ENCODE results near the gene DLX5.

GRCh38 chr7:97009753-97010732, 14.6 kb downstream of the DLX5 start:
- TF ChIP-seq USF2 (CRISPR knock-in tag; IDR thresholded peaks at IDR 0.05) = no peak
- TF ChIP-seq, protein P1, sequence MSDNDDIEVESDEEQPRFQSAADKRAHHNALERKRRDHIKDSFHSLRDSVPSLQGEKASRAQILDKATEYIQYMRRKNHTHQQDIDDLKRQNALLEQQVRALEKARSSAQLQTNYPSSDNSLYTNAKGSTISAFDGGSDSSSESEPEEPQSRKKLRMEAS (CRISPR knock-in tag; IDR thresholded peaks at IDR 0.05) = no peak
- TF ChIP-seq CTCF (IDR thresholded peaks at IDR 0.05) = no peak
- no peak for TF ChIP-seq ZNF121 (CRISPR knock-in tag; IDR thresholded peaks at IDR 0.05)
- TF ChIP-seq ZNF317 (CRISPR knock-in tag; IDR thresholded peaks at IDR 0.05; ENCODE audit: borderline replicate concordance, low read depth) = no peak
- TF ChIP-seq SMAD4 (CRISPR knock-in tag; IDR thresholded peaks at IDR 0.05) = no peak
- no peak for TF ChIP-seq USF1 (CRISPR knock-in tag; IDR thresholded peaks at IDR 0.05)
- TF ChIP-seq TCF7 (CRISPR knock-in tag; IDR thresholded peaks at IDR 0.05; ENCODE audit: low read depth) = no peak
- no peak for TF ChIP-seq NFYB (CRISPR knock-in tag; conservative IDR thresholded peaks at IDR 0.05; ENCODE audit: low read depth)
